CD4-positive, alpha-beta T cell treated with Interleukin-15 for 1 hour (primary cell): ENCODE data around the gene GPC6.

Experiments used
- DNase-seq: peaks from one replicate; pipeline ENCODE4 v3.0.0-alpha.2; 2020

The GPC6 gene

GRCh38 chr13:94344126-94344818 is 1117.7 kb downstream of the GPC6 start:
- no peak for DNase-seq

DNA sequence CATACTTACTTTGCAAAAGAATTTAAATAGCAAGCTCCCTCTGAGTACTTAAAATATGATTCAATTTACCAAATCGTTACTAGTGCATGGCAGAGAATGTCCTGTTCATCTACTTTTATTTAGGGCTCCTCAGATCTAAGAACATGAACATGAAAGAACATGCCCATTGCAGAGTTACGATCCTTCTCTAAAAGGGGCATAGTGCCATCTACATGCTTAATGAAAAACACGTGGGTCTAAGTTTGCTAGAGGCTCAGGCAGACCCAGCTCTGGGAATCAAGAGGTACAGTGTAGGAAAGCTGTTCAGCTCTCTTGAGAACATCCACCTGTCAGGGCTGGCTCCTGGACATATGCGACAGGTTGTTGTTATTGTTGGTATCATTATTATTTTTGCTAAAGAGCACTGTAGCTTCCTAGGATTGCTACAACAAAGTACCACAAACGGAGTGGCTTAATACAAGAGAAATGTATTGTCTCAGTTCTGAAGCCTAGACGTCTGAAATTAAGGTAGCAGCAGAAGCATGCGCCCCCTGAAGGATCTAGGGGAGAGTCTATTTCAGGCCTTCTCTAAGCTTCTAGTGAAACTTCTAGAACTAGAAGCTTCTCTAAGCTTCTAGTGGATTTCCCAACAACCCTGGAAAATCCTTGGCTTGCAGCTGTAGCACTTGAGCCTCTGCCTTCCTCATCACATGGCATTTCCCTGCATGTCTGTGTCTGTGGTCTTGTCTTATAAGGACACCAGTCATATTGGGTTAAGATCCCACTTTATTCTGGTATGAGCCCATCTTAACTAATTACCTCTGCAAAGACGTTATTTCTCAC is 1119.0 kb downstream of the GPC6 start:
- DNase-seq = no peak

DNA sequence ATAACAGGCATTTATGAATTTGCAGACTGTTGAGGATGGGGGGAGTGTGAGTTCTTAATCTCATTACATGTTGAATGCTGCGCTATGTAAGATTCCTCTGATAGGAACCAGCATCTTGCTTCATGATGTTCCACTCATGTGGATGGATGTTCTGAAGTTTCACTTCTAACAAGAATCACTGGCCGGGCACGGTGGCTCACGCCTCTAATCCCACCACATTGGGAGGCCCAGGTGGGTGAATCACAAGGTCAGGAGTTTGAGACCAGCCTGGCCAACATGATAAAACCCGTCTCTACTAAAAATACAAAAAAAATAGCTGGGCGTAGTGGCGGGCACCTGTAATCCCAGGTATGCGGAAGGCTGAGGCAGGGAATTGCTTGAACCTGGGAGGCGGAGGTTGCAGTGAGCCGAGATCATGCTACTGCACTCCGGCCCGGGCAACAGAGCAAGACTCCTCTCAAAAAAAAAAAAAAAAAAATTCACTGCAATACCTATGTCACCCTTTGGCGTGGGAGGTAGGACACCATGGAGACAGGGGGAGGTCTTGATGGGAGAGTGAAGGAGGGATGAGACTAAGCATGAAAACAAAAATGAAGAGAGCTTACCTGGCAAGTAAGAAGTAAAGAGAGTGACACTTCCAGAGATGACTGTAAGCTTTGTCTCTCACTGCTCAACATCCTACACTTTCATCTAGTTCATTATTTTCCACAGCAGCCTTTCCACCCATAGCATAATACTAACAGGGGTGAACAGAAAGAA is 1119.8 kb downstream of the GPC6 start:
- no peak for DNase-seq

DNA sequence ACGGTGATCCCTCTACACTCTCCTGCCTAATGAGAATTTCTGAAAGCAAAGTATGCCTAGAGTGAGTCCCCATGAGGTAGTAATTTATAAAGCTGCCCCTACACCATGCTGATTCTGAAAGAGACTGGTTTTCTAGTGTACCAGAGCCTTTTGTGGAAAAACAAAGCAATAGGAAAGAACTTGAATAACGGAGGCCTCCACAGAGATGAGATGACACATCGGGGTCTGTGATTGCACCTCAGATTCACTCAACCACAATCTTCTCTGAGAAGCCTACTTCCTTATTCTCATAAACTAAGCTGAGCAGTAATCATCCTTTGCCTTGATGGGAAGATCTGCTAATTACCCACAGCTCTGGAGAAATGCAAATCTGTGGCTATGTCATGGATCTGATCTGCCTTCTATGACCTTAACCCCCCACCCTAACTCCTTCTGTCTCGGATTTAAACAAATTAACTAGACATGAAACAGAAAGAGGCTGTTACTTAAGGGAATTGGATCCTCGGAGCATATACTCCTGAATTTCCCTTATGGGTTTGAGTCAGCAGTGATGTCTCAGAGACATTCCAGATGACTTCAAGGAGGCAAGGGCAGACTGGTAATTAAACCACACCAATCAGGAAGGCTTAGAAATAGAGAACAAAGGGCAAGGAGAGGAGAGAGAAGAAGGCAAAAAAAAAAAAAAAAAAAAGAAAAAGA is 1124.8 kb downstream of the GPC6 start:
- DNase-seq = no peak

DNA sequence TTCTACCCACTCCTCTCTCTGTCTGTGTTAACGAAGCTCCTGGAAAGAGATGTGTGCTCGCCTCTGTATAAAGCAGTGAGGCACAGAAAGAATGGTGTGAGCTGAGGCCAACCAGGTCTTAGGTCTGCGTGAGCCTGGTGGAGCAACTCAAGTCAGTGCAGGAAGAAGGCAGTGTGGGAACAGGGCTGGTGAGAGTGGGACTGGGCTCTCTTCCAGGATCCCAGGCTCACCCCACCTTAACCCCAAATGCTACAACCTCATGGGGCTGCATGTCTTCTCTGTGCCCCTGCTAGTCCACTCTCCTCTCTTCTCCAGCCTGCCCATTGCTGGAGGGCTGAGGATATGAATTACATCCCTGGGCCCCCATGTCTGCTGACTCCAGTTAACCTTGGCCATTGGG is 1125.5 kb downstream of the GPC6 start:
- no peak for DNase-seq

GRCh38 chr13:94353167-94353710 is 1126.6 kb downstream of the GPC6 start:
- no peak for DNase-seq

- DNase-seq = no peak
Measured at GRCh38 chr13:94359875-94360274, 1133.3 kb downstream of the GPC6 start.

DNA sequence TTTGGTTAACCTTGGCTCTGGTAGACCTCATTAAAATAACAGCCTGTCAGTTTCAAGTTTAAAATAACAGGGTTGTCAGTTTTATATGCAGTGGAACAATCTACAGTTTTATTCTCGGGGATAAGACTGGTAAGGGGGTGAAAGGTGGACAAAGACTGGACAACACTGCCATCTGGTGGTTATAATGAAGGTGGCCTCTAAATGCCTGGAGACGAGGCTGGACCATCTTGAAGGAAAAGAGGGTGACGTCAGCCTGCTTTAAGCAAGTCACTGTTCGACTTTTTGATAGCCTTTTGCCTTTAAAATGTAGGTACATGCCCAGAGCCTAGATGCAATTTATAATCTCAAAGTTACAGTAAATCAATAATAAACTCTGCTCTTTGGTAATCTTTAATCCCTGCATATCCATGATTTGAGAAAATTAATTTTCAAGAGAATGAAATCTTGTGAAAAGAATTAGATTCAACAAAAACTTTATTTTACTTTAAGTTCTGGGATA is 1135.9 kb downstream of the GPC6 start:
- DNase-seq = peak; percentile 54

GRCh38 chr13:94366677-94367076 is 1140.1 kb downstream of the GPC6 start:
- DNase-seq = no peak

DNA sequence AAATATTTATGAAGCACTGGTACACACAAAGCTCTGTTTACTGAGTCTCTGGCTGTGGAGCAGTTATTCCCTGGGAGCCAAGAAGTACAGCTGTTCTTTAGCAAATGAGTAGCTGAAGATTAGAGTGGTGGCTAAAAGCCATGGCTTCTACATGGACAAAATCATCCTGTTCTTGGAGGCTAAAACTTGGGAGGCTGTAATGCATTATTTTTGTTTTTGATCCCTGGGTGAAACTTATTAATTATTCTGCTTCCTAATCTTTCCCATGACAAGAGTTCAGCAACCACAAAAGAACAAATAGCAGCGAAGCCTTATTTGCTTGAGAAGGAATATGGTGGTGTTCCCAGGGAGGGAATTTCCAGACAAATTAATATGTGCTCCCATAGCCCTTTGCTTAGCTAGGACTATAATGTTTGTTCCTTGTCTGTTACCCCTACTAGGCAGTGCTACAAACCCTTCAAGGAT is 1143.4 kb downstream of the GPC6 start:
- DNase-seq = no peak

GRCh38 chr13:94371855-94372254 is 1145.2 kb downstream of the GPC6 start:
- DNase-seq = no peak

- DNase-seq = no peak
Measured at GRCh38 chr13:94382517-94382916, 1155.9 kb downstream of the GPC6 start.

DNA sequence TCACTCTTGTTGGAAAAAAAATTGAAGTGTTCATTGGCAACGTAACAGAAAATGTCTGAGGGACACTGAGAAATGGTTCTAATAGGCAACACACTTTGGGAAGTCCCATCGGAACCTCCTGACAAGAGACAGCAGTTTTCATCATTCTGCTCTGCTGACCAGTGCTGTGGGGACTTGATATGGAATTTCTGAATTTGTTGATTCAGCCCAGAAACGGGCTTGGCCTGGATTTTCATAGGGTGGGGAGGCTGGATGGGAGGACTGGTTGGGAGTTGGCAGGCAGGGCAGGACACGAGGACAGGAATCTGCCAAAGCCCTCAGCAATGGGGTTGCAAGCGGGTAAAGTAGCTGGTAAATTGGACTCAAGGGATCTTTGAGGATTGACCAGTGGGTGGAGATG is 1156.4 kb downstream of the GPC6 start:
- no peak for DNase-seq

DNA sequence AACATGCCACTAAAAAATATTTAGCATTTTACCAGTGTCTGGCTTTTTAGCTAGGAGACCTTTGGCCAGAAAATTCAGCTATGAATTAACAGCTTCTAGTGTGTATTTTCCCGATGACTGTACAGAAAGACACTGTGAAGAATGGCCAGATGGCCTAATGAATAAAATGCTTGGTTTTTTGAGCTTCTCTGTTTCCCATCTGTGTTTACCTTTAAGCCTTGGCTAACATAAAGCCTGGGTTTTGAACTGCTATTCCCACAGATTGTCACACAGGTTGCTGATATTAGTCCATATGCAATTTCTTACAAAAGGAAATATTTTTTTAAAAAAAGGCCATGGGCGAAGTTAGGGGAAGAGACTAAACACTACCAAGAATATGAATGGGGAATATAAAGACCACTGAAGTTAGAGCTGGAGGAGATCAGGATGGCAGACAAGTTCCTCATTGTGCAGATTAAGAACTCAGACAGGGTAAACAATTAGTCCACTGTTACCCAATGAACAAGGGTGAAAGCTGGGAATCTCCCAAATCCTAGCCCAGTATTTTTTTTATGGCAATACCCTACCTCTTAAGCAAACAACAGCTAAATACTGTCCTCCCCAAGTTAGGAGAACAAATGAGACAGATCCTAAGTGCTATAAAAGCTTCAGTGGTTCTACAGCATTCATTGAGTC is 1157.8 kb downstream of the GPC6 start:
- no peak for DNase-seq

DNA sequence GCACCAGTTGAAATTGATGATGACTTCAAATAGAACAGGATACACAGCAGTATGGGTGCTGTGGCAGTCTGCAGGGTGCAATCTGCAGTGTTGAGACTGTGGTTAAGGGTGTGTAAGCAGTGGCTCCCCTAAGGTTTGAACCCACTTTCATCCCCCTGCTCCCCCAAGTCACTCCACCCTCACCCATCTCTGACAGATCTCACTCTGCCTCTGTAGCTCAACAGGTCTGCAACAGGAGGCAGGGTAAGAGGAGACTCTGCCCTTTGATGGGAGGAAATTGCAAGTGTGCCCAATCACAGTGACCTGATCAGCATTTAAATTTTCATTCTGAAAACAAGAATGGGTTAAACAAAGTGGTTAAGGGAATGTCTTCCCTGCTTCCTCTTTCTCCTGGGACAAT is 1160.4 kb downstream of the GPC6 start:
- DNase-seq = no peak

GRCh38 chr13:94389604-94390351 is 1163.2 kb downstream of the GPC6 start:
- DNase-seq = no peak

DNA sequence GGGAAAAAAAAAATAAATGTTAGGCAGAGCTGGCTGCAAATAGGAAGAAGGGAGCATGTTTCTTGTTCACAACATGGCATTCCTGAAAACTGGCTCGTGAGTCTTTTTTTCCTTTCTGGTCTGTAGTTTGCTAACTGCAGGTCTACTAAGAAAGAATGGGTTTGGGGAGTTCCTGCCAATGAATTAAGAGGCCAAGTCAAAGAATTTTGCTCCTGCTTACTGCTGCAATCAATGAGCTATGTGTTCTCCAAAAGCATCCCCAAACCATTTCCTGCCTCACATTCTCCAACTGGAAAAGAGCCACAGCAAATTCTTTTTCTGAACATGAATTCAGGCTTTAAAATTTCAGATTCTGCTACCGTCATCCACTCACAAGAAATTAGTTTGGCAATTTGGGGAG is 1164.3 kb downstream of the GPC6 start:
- no peak for DNase-seq

DNA sequence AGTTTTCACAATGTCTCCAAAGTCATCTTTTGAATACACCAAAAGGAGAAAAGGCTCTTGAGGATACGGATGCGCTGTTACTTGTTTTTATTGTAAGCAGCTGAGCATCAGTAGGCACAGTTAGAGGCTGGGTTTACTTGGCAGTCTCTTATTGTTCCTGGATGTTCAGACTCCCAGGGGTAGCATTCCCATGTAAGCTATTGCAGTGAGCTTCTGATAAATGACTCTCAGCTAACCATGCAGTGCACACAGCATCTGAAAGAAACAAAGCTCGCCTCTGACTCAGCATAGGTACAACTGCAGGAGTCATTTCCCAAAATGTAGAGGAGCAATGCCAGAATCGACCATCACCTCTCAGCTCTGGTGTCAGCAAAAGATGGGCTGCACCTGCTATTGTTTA is 1168.1 kb downstream of the GPC6 start:
- DNase-seq = no peak

- no peak for DNase-seq
Measured at GRCh38 chr13:94395860-94396259, 1169.3 kb downstream of the GPC6 start.

GRCh38 chr13:94399812-94400211 is 1173.2 kb downstream of the GPC6 start:
- DNase-seq = no peak

GRCh38 chr13:94400874-94401273 is 1174.3 kb downstream of the GPC6 start:
- no peak for DNase-seq
